Measurements from ENCODE around the gene MXI1. TPM values are rescaled to one million over a fixed set of nuclear protein-coding genes. Genes with fewer than 3 reads are reported as not detected.

The MXI1 gene
- total and polyA plus RNA-seq, 10 donors, result 6.8 to 49.4 (median 19.4) TPM

- TF ChIP-seq POLR2A (IDR thresholded peaks at IDR 0.05) (no peak), POLR2AphosphoS5 (IDR thresholded peaks at IDR 0.05) (no peak)
- TF ChIP-seq, protein P1, sequence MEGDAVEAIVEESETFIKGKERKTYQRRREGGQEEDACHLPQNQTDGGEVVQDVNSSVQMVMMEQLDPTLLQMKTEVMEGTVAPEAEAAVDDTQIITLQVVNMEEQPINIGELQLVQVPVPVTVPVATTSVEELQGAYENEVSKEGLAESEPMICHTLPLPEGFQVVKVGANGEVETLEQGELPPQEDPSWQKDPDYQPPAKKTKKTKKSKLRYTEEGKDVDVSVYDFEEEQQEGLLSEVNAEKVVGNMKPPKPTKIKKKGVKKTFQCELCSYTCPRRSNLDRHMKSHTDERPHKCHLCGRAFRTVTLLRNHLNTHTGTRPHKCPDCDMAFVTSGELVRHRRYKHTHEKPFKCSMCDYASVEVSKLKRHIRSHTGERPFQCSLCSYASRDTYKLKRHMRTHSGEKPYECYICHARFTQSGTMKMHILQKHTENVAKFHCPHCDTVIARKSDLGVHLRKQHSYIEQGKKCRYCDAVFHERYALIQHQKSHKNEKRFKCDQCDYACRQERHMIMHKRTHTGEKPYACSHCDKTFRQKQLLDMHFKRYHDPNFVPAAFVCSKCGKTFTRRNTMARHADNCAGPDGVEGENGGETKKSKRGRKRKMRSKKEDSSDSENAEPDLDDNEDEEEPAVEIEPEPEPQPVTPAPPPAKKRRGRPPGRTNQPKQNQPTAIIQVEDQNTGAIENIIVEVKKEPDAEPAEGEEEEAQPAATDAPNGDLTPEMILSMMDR (IDR thresholded peaks at IDR 0.05 in 8 of 11, conservative IDR thresholded peaks at IDR 0.05 in 3 of 11), result no peak
- no peak for DNase-seq
- Histone ChIP-seq H3K27me3 (replicated peaks in 1 of 7) (peaks cover 0 to 95% (median 19%) of the 10 kb centered on the region in 7 donors), H3K4me1 (peaks cover 0 to 25% (median 21%) of the 10 kb centered on the region in 6 donors), H3K36me3 (no peaks in the 10 kb centered on the region), H3K27ac (no peak overlapping the region), H3K9me3 (no peaks in the 10 kb centered on the region), H3K4me3 (no peak overlapping the region)
- 80 to 96% (median 94%) methylated on average over 5 of the region's 5 CpGs for WGBS, 5 donors
- intact Hi-C loops (cut with DNase I; ENCODE audit: low total_unique reads), result no loop called here
Measured at GRCh38 chr10:110174816-110175215, 32.6 kb upstream of the MXI1 start.

GRCh38 chr10:110175406-110175805 is 32.0 kb upstream of the MXI1 start:
- peaks cover 0 to 95% (median 15%) of the 10 kb centered on the region in 7 donors for H3K27me3 ChIP-seq (replicated peaks in 1 of 7)
- 85 to 98% (median 94%) methylated on average over 2 of the region's 2 CpGs for WGBS, 5 donors
- no peak overlapping the region for H3K4me3 ChIP-seq
- peaks cover 0 to 19% (median 16%) of the 10 kb centered on the region in 6 donors for H3K4me1 ChIP-seq
- no peak for DNase-seq
- no peak overlapping the region for H3K27ac ChIP-seq
- H3K36me3 ChIP-seq, result no peaks in the 10 kb centered on the region
- no peak for TF ChIP-seq POLR2A (IDR thresholded peaks at IDR 0.05)
- TF ChIP-seq, protein P1 (IDR thresholded peaks at IDR 0.05 in 8 of 11, conservative IDR thresholded peaks at IDR 0.05 in 3 of 11), result no peak
- no peak for TF ChIP-seq POLR2AphosphoS5 (IDR thresholded peaks at IDR 0.05)
- no peaks in the 10 kb centered on the region for H3K9me3 ChIP-seq
- intact Hi-C loops (cut with DNase I; ENCODE audit: low total_unique reads), result no loop called here

GRCh38 chr10:110176141-110177030 is 31.0 kb upstream of the MXI1 start:
- intact Hi-C loops (cut with DNase I; ENCODE audit: low total_unique reads), result no loop called here

More at GRCh38 chr10:110176141-110177030, 31.0 kb upstream of the MXI1 start:
- no peak for TF ChIP-seq POLR2AphosphoS5 (IDR thresholded peaks at IDR 0.05)
- TF ChIP-seq, protein P1 (IDR thresholded peaks at IDR 0.05 in 8 of 11, conservative IDR thresholded peaks at IDR 0.05 in 3 of 11), result no peak
- no peak for TF ChIP-seq POLR2A (IDR thresholded peaks at IDR 0.05)
- no peaks in the 10 kb centered on the region for H3K36me3 ChIP-seq
- peaks cover 0 to 85% (median 8%) of the 10 kb centered on the region in 7 donors for H3K27me3 ChIP-seq (replicated peaks in 1 of 7)
- H3K9me3 ChIP-seq, result no peaks in the 10 kb centered on the region
- H3K4me3 ChIP-seq, result no peak overlapping the region
- H3K27ac ChIP-seq, result no peak overlapping the region
- H3K4me1 ChIP-seq, result peaks cover 0 to 10% (median 9%) of the 10 kb centered on the region in 6 donors
- peak; percentile 65 for DNase-seq
- WGBS, 5 donors, result 26 to 32% (median 29%) methylated on average over 19 of the region's 19 CpGs
